Pulmonary artery endothelial cell (primary cell): Measurements from ENCODE around the gene SPNS2. TPM values are rescaled to one million over a fixed set of nuclear protein-coding genes. Genes with fewer than 3 reads are reported as not detected.

Source experiments
- DNase-seq: peaks from one replicate; pipeline ENCODE4 v3.0.0-alpha.2; 2011; ENCODE audit warnings: low read depth, low spot score
- total RNA-seq: library from RNA; depleted of rRNA; stranded (reverse); fragments of >200 nt; gene quantifications from 2 replicates; pipeline ENCODE4 v1.2.3, GENCODE V29; 2014

SPNS2 gene
- total RNA-seq, 1 donor from 2014 or later: 6.2 TPM

GRCh38 chr17:4503283-4504025 is 4.8 kb downstream of the SPNS2 start:
- DNase-seq: no peak

- DNase-seq: no peak
Measured at GRCh38 chr17:4504188-4504587, 5.5 kb downstream of the SPNS2 start.

GRCh38 chr17:4505187-4505586 is 6.5 kb downstream of the SPNS2 start:
- no peak for DNase-seq

- DNase-seq: no peak
Measured at GRCh38 chr17:4506175-4506813, 7.6 kb downstream of the SPNS2 start.

GRCh38 chr17:4506892-4507291 is 8.2 kb downstream of the SPNS2 start:
- DNase-seq: no peak

GRCh38 chr17:4507361-4508111 is 8.9 kb downstream of the SPNS2 start:
- DNase-seq: no peak

- DNase-seq: no peak
Measured at GRCh38 chr17:4508207-4508606, 9.5 kb downstream of the SPNS2 start.

- no peak for DNase-seq
Measured at GRCh38 chr17:4509401-4509800, 10.7 kb downstream of the SPNS2 start.

- no peak for DNase-seq
Measured at GRCh38 chr17:4509923-4510617, 11.4 kb downstream of the SPNS2 start.

- DNase-seq: no peak
Measured at GRCh38 chr17:4510618-4510941, 11.9 kb downstream of the SPNS2 start.

- DNase-seq: no peak
Measured at GRCh38 chr17:4511199-4511932, 12.7 kb downstream of the SPNS2 start.

GRCh38 chr17:4512156-4513112 is 13.8 kb downstream of the SPNS2 start:
- DNase-seq: no peak

GRCh38 chr17:4513113-4514032 is 14.7 kb downstream of the SPNS2 start:
- DNase-seq: no peak

- no peak for DNase-seq
Measured at GRCh38 chr17:4514206-4514605, 15.5 kb downstream of the SPNS2 start.

- no peak for DNase-seq
Measured at GRCh38 chr17:4514779-4515178, 16.1 kb downstream of the SPNS2 start.

GRCh38 chr17:4515501-4515900 is 16.8 kb downstream of the SPNS2 start:
- no peak for DNase-seq

GRCh38 chr17:4516735-4517134 is 18.1 kb downstream of the SPNS2 start:
- DNase-seq: no peak

- DNase-seq: no peak
Measured at GRCh38 chr17:4518901-4519300, 20.2 kb downstream of the SPNS2 start.

- DNase-seq: no peak
Measured at GRCh38 chr17:4519361-4519788, 20.7 kb downstream of the SPNS2 start.
